ENCODE data around the gene SPRY4. TPM values are rescaled to one million over a fixed set of nuclear protein-coding genes. Genes with fewer than 3 reads are reported as not detected.

SPRY4 gene
- total RNA-seq, 1 experiment from 2014 or later = 140 TPM

DNA sequence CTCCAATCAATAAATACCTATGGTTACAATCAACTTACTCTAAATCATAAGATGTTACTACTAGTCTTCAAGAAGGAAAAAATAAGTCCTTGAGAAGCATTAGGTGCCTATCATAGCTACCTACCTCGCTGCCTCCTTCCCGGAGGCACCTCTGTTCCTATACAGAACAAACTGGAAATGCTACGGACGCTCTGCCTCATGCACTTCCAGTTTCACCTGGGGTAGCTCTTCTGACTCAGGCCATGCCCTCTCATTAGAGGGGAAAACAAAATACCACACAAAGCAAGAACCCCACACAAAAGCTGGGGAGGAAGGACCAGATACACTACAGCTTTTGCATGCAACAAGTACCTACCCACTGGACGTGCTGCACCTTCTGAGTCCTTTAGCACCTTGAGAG lies 12.4 kb downstream of the SPRY4 start:
- ChIA-PET POLR2A (no interaction called here), CTCF (no interaction called here)
- no peak for ATAC-seq
- H3K27ac Mint-ChIP-seq = peak overlapping the region; percentile 95
- no peak for DNase-seq (ENCODE audit: low spot score)
- peaks cover 71% of the 10 kb centered on the region for H3K36me3 Mint-ChIP-seq
- no peak for TF ChIP-seq ZNF396 (CRISPR knock-in tag; IDR thresholded peaks at IDR 0.05; ENCODE audit: borderline replicate concordance)
- no peak for TF ChIP-seq ZNF219 (CRISPR knock-in tag; IDR thresholded peaks at IDR 0.05; ENCODE audit: borderline replicate concordance)
- TF ChIP-seq ZNF671 (CRISPR knock-in tag; IDR thresholded peaks at IDR 0.05) = no peak
- TF ChIP-seq, protein P1, sequence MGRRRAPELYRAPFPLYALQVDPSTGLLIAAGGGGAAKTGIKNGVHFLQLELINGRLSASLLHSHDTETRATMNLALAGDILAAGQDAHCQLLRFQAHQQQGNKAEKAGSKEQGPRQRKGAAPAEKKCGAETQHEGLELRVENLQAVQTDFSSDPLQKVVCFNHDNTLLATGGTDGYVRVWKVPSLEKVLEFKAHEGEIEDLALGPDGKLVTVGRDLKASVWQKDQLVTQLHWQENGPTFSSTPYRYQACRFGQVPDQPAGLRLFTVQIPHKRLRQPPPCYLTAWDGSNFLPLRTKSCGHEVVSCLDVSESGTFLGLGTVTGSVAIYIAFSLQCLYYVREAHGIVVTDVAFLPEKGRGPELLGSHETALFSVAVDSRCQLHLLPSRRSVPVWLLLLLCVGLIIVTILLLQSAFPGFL (CRISPR knock-in tag; IDR thresholded peaks at IDR 0.05; ENCODE audit: borderline replicate concordance) = no peak
- no peak for TF ChIP-seq GRHL2 (CRISPR knock-in tag; IDR thresholded peaks at IDR 0.05; ENCODE audit: insufficient replicate concordance, severe bottlenecking)
- TF ChIP-seq, protein P2, sequence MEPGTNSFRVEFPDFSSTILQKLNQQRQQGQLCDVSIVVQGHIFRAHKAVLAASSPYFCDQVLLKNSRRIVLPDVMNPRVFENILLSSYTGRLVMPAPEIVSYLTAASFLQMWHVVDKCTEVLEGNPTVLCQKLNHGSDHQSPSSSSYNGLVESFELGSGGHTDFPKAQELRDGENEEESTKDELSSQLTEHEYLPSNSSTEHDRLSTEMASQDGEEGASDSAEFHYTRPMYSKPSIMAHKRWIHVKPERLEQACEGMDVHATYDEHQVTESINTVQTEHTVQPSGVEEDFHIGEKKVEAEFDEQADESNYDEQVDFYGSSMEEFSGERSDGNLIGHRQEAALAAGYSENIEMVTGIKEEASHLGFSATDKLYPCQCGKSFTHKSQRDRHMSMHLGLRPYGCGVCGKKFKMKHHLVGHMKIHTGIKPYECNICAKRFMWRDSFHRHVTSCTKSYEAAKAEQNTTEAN (CRISPR knock-in tag; IDR thresholded peaks at IDR 0.05) = no peak
- TF ChIP-seq, protein P3, sequence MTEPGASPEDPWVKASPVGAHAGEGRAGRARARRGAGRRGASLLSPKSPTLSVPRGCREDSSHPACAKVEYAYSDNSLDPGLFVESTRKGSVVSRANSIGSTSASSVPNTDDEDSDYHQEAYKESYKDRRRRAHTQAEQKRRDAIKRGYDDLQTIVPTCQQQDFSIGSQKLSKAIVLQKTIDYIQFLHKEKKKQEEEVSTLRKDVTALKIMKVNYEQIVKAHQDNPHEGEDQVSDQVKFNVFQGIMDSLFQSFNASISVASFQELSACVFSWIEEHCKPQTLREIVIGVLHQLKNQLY (CRISPR knock-in tag; IDR thresholded peaks at IDR 0.05) = no peak
- TF ChIP-seq, protein P4, sequence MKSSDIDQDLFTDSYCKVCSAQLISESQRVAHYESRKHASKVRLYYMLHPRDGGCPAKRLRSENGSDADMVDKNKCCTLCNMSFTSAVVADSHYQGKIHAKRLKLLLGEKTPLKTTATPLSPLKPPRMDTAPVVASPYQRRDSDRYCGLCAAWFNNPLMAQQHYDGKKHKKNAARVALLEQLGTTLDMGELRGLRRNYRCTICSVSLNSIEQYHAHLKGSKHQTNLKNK (CRISPR knock-in tag; IDR thresholded peaks at IDR 0.05) = no peak
- no peak for TF ChIP-seq NR2C2 (CRISPR knock-in tag; IDR thresholded peaks at IDR 0.05)
- TF ChIP-seq, protein P5, sequence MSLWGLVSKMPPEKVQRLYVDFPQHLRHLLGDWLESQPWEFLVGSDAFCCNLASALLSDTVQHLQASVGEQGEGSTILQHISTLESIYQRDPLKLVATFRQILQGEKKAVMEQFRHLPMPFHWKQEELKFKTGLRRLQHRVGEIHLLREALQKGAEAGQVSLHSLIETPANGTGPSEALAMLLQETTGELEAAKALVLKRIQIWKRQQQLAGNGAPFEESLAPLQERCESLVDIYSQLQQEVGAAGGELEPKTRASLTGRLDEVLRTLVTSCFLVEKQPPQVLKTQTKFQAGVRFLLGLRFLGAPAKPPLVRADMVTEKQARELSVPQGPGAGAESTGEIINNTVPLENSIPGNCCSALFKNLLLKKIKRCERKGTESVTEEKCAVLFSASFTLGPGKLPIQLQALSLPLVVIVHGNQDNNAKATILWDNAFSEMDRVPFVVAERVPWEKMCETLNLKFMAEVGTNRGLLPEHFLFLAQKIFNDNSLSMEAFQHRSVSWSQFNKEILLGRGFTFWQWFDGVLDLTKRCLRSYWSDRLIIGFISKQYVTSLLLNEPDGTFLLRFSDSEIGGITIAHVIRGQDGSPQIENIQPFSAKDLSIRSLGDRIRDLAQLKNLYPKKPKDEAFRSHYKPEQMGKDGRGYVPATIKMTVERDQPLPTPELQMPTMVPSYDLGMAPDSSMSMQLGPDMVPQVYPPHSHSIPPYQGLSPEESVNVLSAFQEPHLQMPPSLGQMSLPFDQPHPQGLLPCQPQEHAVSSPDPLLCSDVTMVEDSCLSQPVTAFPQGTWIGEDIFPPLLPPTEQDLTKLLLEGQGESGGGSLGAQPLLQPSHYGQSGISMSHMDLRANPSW (CRISPR knock-in tag; conservative IDR thresholded peaks at IDR 0.05; ENCODE audit: low read depth) = no peak
- TF ChIP-seq GTF2I (CRISPR knock-in tag; conservative IDR thresholded peaks at IDR 0.05) = no peak
- TF ChIP-seq, protein P6, sequence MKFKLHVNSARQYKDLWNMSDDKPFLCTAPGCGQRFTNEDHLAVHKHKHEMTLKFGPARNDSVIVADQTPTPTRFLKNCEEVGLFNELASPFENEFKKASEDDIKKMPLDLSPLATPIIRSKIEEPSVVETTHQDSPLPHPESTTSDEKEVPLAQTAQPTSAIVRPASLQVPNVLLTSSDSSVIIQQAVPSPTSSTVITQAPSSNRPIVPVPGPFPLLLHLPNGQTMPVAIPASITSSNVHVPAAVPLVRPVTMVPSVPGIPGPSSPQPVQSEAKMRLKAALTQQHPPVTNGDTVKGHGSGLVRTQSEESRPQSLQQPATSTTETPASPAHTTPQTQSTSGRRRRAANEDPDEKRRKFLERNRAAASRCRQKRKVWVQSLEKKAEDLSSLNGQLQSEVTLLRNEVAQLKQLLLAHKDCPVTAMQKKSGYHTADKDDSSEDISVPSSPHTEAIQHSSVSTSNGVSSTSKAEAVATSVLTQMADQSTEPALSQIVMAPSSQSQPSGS (CRISPR knock-in tag; IDR thresholded peaks at IDR 0.05; ENCODE audit: borderline replicate concordance, low read depth) = no peak
- TF ChIP-seq ATF1 (CRISPR knock-in tag; IDR thresholded peaks at IDR 0.05) = no peak
- TF ChIP-seq, protein P7, sequence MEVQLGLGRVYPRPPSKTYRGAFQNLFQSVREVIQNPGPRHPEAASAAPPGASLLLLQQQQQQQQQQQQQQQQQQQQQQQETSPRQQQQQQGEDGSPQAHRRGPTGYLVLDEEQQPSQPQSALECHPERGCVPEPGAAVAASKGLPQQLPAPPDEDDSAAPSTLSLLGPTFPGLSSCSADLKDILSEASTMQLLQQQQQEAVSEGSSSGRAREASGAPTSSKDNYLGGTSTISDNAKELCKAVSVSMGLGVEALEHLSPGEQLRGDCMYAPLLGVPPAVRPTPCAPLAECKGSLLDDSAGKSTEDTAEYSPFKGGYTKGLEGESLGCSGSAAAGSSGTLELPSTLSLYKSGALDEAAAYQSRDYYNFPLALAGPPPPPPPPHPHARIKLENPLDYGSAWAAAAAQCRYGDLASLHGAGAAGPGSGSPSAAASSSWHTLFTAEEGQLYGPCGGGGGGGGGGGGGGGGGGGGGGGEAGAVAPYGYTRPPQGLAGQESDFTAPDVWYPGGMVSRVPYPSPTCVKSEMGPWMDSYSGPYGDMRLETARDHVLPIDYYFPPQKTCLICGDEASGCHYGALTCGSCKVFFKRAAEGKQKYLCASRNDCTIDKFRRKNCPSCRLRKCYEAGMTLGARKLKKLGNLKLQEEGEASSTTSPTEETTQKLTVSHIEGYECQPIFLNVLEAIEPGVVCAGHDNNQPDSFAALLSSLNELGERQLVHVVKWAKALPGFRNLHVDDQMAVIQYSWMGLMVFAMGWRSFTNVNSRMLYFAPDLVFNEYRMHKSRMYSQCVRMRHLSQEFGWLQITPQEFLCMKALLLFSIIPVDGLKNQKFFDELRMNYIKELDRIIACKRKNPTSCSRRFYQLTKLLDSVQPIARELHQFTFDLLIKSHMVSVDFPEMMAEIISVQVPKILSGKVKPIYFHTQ (CRISPR knock-in tag; IDR thresholded peaks at IDR 0.05) = no peak
- TF ChIP-seq, protein P8, sequence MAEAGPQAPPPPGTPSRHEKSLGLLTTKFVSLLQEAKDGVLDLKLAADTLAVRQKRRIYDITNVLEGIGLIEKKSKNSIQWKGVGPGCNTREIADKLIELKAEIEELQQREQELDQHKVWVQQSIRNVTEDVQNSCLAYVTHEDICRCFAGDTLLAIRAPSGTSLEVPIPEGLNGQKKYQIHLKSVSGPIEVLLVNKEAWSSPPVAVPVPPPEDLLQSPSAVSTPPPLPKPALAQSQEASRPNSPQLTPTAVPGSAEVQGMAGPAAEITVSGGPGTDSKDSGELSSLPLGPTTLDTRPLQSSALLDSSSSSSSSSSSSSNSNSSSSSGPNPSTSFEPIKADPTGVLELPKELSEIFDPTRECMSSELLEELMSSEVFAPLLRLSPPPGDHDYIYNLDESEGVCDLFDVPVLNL (CRISPR knock-in tag; IDR thresholded peaks at IDR 0.05; ENCODE audit: borderline replicate concordance, low read depth) = no peak
- no peak for TF ChIP-seq TEAD1 (CRISPR knock-in tag; IDR thresholded peaks at IDR 0.05)
- TF ChIP-seq, protein P9, sequence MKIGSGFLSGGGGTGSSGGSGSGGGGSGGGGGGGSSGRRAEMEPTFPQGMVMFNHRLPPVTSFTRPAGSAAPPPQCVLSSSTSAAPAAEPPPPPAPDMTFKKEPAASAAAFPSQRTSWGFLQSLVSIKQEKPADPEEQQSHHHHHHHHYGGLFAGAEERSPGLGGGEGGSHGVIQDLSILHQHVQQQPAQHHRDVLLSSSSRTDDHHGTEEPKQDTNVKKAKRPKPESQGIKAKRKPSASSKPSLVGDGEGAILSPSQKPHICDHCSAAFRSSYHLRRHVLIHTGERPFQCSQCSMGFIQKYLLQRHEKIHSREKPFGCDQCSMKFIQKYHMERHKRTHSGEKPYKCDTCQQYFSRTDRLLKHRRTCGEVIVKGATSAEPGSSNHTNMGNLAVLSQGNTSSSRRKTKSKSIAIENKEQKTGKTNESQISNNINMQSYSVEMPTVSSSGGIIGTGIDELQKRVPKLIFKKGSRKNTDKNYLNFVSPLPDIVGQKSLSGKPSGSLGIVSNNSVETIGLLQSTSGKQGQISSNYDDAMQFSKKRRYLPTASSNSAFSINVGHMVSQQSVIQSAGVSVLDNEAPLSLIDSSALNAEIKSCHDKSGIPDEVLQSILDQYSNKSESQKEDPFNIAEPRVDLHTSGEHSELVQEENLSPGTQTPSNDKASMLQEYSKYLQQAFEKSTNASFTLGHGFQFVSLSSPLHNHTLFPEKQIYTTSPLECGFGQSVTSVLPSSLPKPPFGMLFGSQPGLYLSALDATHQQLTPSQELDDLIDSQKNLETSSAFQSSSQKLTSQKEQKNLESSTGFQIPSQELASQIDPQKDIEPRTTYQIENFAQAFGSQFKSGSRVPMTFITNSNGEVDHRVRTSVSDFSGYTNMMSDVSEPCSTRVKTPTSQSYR (CRISPR knock-in tag; IDR thresholded peaks at IDR 0.05) = no peak
- peak overlapping the region; percentile 28; the same call in 1 of the 2 replicates for H3K4me3 Mint-ChIP-seq
- H3K9me3 Mint-ChIP-seq = no peaks in the 10 kb centered on the region
- H3K27me3 Mint-ChIP-seq (ENCODE audit: low read depth) = no peaks in the 10 kb centered on the region; the same call in 1 of the 2 replicates
- H3K4me1 Mint-ChIP-seq = peaks cover 89% of the 10 kb centered on the region

Data from WTC11 (cell line).